ENCODE measurements around the gene PABPN1. TPM values are rescaled to one million over a fixed set of nuclear protein-coding genes. Genes with fewer than 3 reads are reported as not detected.
A peak's percentile ranks its signal among the peaks of the same experiment; 100 is the strongest.

Gene PABPN1
- total and polyA plus RNA-seq, 9 of the 15 experiments (the other 6 are each of a cell fraction or from before 2014, with no cell fraction given), result 32.6 to 388 (median 178) TPM

- TF ChIP-seq CAMTA2 (CRISPR knock-in tag; conservative IDR thresholded peaks at IDR 0.05) (no peak), HDGF (IDR thresholded peaks at IDR 0.05) (no peak), SRSF3 (IDR thresholded peaks at IDR 0.05; ENCODE audit: insufficient read depth, low read length) (no peak), MCM5 (IDR thresholded peaks at IDR 0.05; ENCODE audit: low read depth) (no peak), SIRT6 (IDR thresholded peaks at IDR 0.05; ENCODE audit: low read depth, low read length) (no peak), ZNF431 (CRISPR knock-in tag; IDR thresholded peaks at IDR 0.05) (no peak), TCFL5 (CRISPR knock-in tag; conservative IDR thresholded peaks at IDR 0.05) (no peak), KAT8 (IDR thresholded peaks at IDR 0.05; ENCODE audit: low read depth) (no peak), NR4A1 (CRISPR knock-in tag; IDR thresholded peaks at IDR 0.05) (no peak), NR4A1 (tag; IDR thresholded peaks at IDR 0.05) (no peak), FOXM1 (IDR thresholded peaks at IDR 0.05; ENCODE audit: low read depth) (no peak), FOXM1 (CRISPR knock-in tag; IDR thresholded peaks at IDR 0.05; ENCODE audit: low read depth) (no peak), FOXO4 (CRISPR knock-in tag; IDR thresholded peaks at IDR 0.05) (no peak), ZNF24 (IDR thresholded peaks at IDR 0.05) (peak; percentile 91), SREBF2 (CRISPR knock-in tag; IDR thresholded peaks at IDR 0.05) (no peak), VEZF1 (CRISPR knock-in tag; IDR thresholded peaks at IDR 0.05) (peak; percentile 66)
Observed at GRCh38 chr14:23352506-23353432, 31.5 kb downstream of the PABPN1 start, which contains the start of gene SLC22A17 (continued).

Data from K562 (cell line).